Body of pancreas (tissue), 4 donors: Measurements from ENCODE around the gene SNX21.

Experiments
- CTCF ChIP-seq, 7 experiments: fragments of 450-650 bp in 4 of 7; fragments of 200-600 bp in 3 of 7; sonication (generic) in 3 of 7; IDR thresholded peaks; one replicate each; pipeline ENCODE4 v1.5.1; 2016 to 2019; ENCODE audit warnings: antibody characterized with exemption in 7 of 7
- POLR2A ChIP-seq, 3 donors: fragments of 450-650 bp; IDR thresholded peaks; one replicate each; pipeline ENCODE4 v1.6.1; 2016; ENCODE audit warnings: antibody characterized with exemption in 3 of 3, mild to moderate bottlenecking in 2 of 3

- TF ChIP-seq CTCF (IDR thresholded peaks at IDR 0.05): no peak
- no peak for TF ChIP-seq POLR2A (IDR thresholded peaks at IDR 0.05)
Measured at GRCh38 chr20:45845452-45845851, 11.9 kb downstream of the SNX21 start.
